Measurements from ENCODE around the gene PVR.
"Not testable (repeated sequence)": the region's sequence is repeated elsewhere in the genome, so short reads cannot be mapped to it uniquely, and the experiment has no call there.

PVR gene

GRCh38 chr19:44677019-44677811, 33.5 kb downstream of the PVR start:
- no peak for DNase-seq

- no peak for DNase-seq
These were observed 36.8 kb downstream of the PVR start for GRCh38 chr19:44680536-44680935.

GRCh38 chr19:44681992-44682790, 38.5 kb downstream of the PVR start:
- no peak for DNase-seq

- no peak for DNase-seq
These were observed 39.1 kb downstream of the PVR start for GRCh38 chr19:44682807-44683206.

GRCh38 chr19:44683434-44684210, 39.9 kb downstream of the PVR start:
- no peak for DNase-seq

- not testable (repeated sequence) for DNase-seq
These were observed 40.7 kb downstream of the PVR start for GRCh38 chr19:44684396-44684795.

- peak; percentile 0 for DNase-seq
These were observed 41.5 kb downstream of the PVR start for GRCh38 chr19:44684892-44685863.

GRCh38 chr19:44685877-44686276, 42.2 kb downstream of the PVR start:
- DNase-seq, result no peak

GRCh38 chr19:44686896-44687295, 43.2 kb downstream of the PVR start:
- DNase-seq, result no peak

- no peak for DNase-seq
These were observed 44.2 kb downstream of the PVR start for GRCh38 chr19:44687888-44688287.

GRCh38 chr19:44689290-44690130, 45.8 kb downstream of the PVR start:
- peak; percentile 27 for DNase-seq

GRCh38 chr19:44690131-44690440, 46.4 kb downstream of the PVR start:
- DNase-seq, result no peak

- no peak for DNase-seq
These were observed 48.6 kb downstream of the PVR start for GRCh38 chr19:44692379-44692721.

- no peak for DNase-seq
These were observed 50.5 kb downstream of the PVR start for GRCh38 chr19:44694184-44694579.

GRCh38 chr19:44696939-44697669, 53.4 kb downstream of the PVR start:
- peak; percentile 6 for DNase-seq

GRCh38 chr19:44697670-44698034, 53.9 kb downstream of the PVR start:
- no peak for DNase-seq

- no peak for DNase-seq
These were observed 54.9 kb downstream of the PVR start, which contains the start of gene CEACAM16 for GRCh38 chr19:44698492-44699201. Gene CEACAM16 (plus strand): TSS chr19:44699151. CDS start chr19:44701457, 2,306 bp downstream.

GRCh38 chr19:44700547-44700946, 56.8 kb downstream of the PVR start:
- DNase-seq, result no peak

- DNase-seq, result no peak
These were observed 57.5 kb downstream of the PVR start for GRCh38 chr19:44701228-44701627.

GRCh38 chr19:44702551-44703176, 59.0 kb downstream of the PVR start:
- DNase-seq, result no peak
